T follicular helper cell (primary cell): ENCODE measurements around the gene SH2B2.

Experiments used
- DNase-seq: peaks from one replicate; pipeline ENCODE4 v3.0.0-alpha.2; 2020; ENCODE audit warnings: low read depth
- total RNA-seq, 2 experiments: gene quantifications; one replicate each; lab custom pipeline; 2026; lab: John Stamatoyannopoulos, UW

Gene SH2B2
- total RNA-seq: 1.0 to 1.2 reads per million in 2 experiments

- DNase-seq: no peak
These were observed at the start of gene SH2B2 for GRCh38 chr7:102286237-102287110. Gene SH2B2 (plus strand): TSS chr7:102286868. CDS start chr7:102300551, 13,683 bp downstream.

- DNase-seq: no peak
These were observed 47.4 kb upstream of the SH2B2 start for GRCh38 chr7:102239206-102239820.

- DNase-seq: no peak
These were observed 45.2 kb upstream of the SH2B2 start for GRCh38 chr7:102241431-102241830.

- DNase-seq: no peak
These were observed 42.1 kb upstream of the SH2B2 start for GRCh38 chr7:102244601-102245000.

- DNase-seq: no peak
These were observed 38.6 kb upstream of the SH2B2 start for GRCh38 chr7:102248081-102248455.

- no peak for DNase-seq
These were observed 37.9 kb upstream of the SH2B2 start for GRCh38 chr7:102248456-102249395.

GRCh38 chr7:102251531-102252365 lies 34.9 kb upstream of the SH2B2 start:
- DNase-seq: no peak

GRCh38 chr7:102252366-102252982 lies 34.2 kb upstream of the SH2B2 start:
- no peak for DNase-seq

- DNase-seq: no peak
These were observed 33.3 kb upstream of the SH2B2 start for GRCh38 chr7:102253066-102253972.

- no peak for DNase-seq
These were observed 32.7 kb upstream of the SH2B2 start for GRCh38 chr7:102253973-102254370.

GRCh38 chr7:102254521-102254920 lies 32.1 kb upstream of the SH2B2 start:
- no peak for DNase-seq

- DNase-seq: no peak
These were observed 31.2 kb upstream of the SH2B2 start for GRCh38 chr7:102255501-102255900.

- DNase-seq: no peak
These were observed 30.8 kb upstream of the SH2B2 start for GRCh38 chr7:102255916-102256315.

GRCh38 chr7:102258073-102258748 lies 28.5 kb upstream of the SH2B2 start:
- DNase-seq: no peak

- DNase-seq: no peak
These were observed 27.9 kb upstream of the SH2B2 start for GRCh38 chr7:102258749-102259107.

GRCh38 chr7:102260856-102261255 lies 25.8 kb upstream of the SH2B2 start:
- DNase-seq: no peak

GRCh38 chr7:102261451-102261850 lies 25.2 kb upstream of the SH2B2 start:
- no peak for DNase-seq

- no peak for DNase-seq
These were observed 24.1 kb upstream of the SH2B2 start for GRCh38 chr7:102262546-102262945.

- DNase-seq: no peak
These were observed 22.2 kb upstream of the SH2B2 start for GRCh38 chr7:102264367-102264891.
